ENCODE results near the gene IQSEC1.

The IQSEC1 gene

DNA sequence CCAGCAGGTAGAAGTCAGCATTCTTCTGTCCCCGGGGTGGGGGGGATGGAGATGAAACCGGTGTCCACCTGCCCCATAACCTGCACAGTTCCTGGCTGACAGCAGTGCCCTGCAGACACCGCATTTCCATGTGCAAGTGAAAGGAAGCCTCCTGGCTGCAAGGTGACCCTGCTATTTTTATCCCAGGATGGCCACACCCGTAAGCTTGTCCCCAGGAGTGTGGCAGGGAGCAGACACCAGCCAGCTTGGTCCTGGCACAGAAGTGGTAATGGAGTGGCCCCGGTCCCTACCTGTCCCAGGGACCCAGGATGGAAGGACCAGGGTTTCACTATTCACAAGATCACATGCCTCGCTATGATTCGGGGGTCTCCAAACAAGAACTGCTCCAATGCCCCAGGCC is 146.6 kb downstream of the IQSEC1 start:
- Mint-ChIP-seq H3K27ac (no peak overlapping the region), H3K27me3 (no peaks in the 10 kb centered on the region), H3K36me3 (ENCODE audit: low read depth) (peaks cover 2% of the 10 kb centered on the region), H3K4me1 (peaks cover 3% of the 10 kb centered on the region), H3K9me3 (no peaks in the 10 kb centered on the region), H3K4me3 (no peak overlapping the region)
- no peak for DNase-seq
- ATAC-seq = no peak

DNA sequence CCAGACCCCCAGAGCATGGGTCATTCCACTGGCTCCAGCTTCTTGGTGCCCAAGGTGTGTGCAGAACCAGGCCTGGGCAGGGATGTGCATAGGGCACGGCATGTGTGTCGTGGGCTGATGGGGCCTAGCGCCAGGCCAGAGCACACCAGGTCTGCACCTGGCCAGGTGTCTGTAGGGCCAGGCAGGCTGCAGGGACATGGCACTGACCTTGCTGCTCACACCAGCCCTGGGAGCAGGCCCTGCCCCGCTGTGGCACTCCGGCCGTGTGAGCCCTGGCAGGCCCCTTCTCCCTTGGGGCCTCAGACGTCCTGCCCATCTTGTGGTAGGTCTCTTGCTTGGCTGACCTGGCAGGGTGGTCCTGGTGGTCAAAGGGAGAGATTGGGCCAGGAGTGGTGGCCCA is 147.6 kb downstream of the IQSEC1 start:
- ATAC-seq (no peak), DNase-seq (no peak)
- H3K9me3 Mint-ChIP-seq = no peaks in the 10 kb centered on the region
- H3K4me3 Mint-ChIP-seq = no peak overlapping the region
- no peaks in the 10 kb centered on the region for H3K27me3 Mint-ChIP-seq
- peaks cover 4% of the 10 kb centered on the region for H3K36me3 Mint-ChIP-seq (ENCODE audit: low read depth)
- H3K4me1 Mint-ChIP-seq = peaks cover 3% of the 10 kb centered on the region
- no peak overlapping the region for H3K27ac Mint-ChIP-seq

GRCh38 chr3:12924437-12924836 is 148.8 kb downstream of the IQSEC1 start:
- Mint-ChIP-seq H3K4me3 (no peak overlapping the region), H3K27ac (no peak overlapping the region)
- no peak for ATAC-seq

GRCh38 chr3:12922881-12923431 is 150.3 kb downstream of the IQSEC1 start:
- Mint-ChIP-seq H3K4me3 (no peak overlapping the region), H3K27me3 (no peaks in the 10 kb centered on the region), H3K4me1 (peaks cover 3% of the 10 kb centered on the region), H3K9me3 (no peaks in the 10 kb centered on the region), H3K36me3 (ENCODE audit: low read depth) (peaks cover 2% of the 10 kb centered on the region), H3K27ac (no peak overlapping the region)
- DNase-seq = no peak
- ATAC-seq = no peak

More at GRCh38 chr3:12924437-12924836, 148.8 kb downstream of the IQSEC1 start:
- no peak for DNase-seq
- Mint-ChIP-seq H3K4me1 (peaks cover 3% of the 10 kb centered on the region), H3K9me3 (no peaks in the 10 kb centered on the region), H3K27me3 (no peaks in the 10 kb centered on the region), H3K36me3 (ENCODE audit: low read depth) (peaks cover 2% of the 10 kb centered on the region)

GRCh38 chr3:12922306-12922705 is 150.9 kb downstream of the IQSEC1 start:
- Mint-ChIP-seq H3K9me3 (no peaks in the 10 kb centered on the region), H3K4me1 (peaks cover 8% of the 10 kb centered on the region), H3K36me3 (ENCODE audit: low read depth) (peaks cover 3% of the 10 kb centered on the region), H3K4me3 (no peak overlapping the region), H3K27ac (no peak overlapping the region), H3K27me3 (no peaks in the 10 kb centered on the region)
- no peak for ATAC-seq
- DNase-seq = no peak

DNA sequence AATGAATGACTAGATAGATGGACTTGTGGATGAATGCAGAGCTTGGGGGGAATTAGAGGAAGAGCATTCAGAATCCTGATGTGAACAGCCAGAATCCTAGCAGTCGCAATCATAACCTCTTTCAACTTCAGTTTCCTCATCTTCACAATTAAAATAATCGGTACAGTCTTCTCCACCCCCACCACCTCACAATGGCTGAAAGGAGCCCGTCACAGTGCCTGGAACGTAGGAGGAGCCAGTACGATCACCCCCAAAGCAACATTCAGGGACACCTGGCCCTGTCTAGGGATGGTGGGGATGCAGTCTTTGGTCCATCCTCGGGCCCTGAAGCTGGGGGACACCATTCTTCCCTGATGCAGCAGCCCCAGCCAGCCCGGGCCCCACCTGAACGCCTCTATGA is 151.5 kb downstream of the IQSEC1 start:
- H3K4me1 Mint-ChIP-seq = peaks cover 14% of the 10 kb centered on the region
- H3K9me3 Mint-ChIP-seq = no peaks in the 10 kb centered on the region

GRCh38 chr3:12920967-12921366 is 152.3 kb downstream of the IQSEC1 start:
- H3K36me3 Mint-ChIP-seq (ENCODE audit: low read depth) = peaks cover 3% of the 10 kb centered on the region
- H3K27me3 Mint-ChIP-seq = no peaks in the 10 kb centered on the region
- no peak overlapping the region for H3K27ac Mint-ChIP-seq
- H3K4me3 Mint-ChIP-seq = no peak overlapping the region
- ATAC-seq = no peak
- no peak for DNase-seq
- H3K9me3 Mint-ChIP-seq = no peaks in the 10 kb centered on the region
- H3K4me1 Mint-ChIP-seq = peaks cover 22% of the 10 kb centered on the region

More for the DNA sequence above, 151.5 kb downstream of the IQSEC1 start:
- Mint-ChIP-seq H3K27me3 (no peaks in the 10 kb centered on the region), H3K27ac (no peak overlapping the region), H3K4me3 (no peak overlapping the region), H3K36me3 (ENCODE audit: low read depth) (peaks cover 3% of the 10 kb centered on the region)
- ATAC-seq = no peak
- DNase-seq = no peak

DNA sequence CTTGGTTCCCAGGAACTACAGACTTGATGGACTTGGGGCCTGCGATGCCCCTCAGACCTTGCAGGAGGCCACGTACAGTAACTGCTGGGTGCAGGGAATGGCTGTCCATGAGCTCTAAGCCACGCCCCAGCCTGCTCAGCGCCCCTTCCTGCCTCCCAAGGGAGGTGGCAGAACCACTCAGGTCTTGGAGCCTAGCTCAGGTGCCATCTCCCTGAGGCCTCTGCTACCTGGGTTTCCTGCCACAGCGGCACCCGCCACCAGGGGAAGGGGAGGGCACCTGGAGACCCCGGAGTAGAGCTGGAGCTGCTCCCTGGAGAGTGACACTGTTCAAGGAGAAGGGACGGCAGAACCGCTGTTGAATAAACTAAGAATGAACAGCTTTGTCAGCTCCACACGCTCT is 154.0 kb downstream of the IQSEC1 start:
- H3K4me3 Mint-ChIP-seq = no peak overlapping the region
- H3K27me3 Mint-ChIP-seq = no peaks in the 10 kb centered on the region
- H3K36me3 Mint-ChIP-seq (ENCODE audit: low read depth) = peaks cover 3% of the 10 kb centered on the region
- no peaks in the 10 kb centered on the region for H3K9me3 Mint-ChIP-seq
- no peak overlapping the region for H3K27ac Mint-ChIP-seq
- no peak for ATAC-seq
- peaks cover 24% of the 10 kb centered on the region for H3K4me1 Mint-ChIP-seq
- no peak for DNase-seq

DNA sequence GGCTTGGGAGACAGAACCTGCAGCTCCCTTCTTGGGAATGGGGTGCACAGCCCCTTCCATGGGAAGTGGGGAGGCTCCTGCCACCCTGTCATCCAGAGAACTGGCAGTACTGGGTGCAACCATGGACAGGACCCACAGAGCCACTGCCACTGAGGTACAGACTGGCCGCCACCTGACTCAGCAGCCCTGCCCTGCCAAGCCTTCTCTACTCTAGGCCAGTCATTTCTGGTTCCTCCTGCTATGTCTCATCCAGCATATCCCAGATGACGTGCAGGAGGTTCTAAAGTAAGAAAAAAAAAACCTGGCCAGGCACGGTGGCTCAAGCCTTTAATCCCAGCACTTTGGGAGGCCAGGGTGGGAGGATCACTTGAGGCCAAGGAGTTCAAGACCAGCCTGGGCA is 155.0 kb downstream of the IQSEC1 start:
- Mint-ChIP-seq H3K27ac (no peak overlapping the region), H3K27me3 (no peaks in the 10 kb centered on the region), H3K9me3 (no peaks in the 10 kb centered on the region), H3K36me3 (ENCODE audit: low read depth) (peaks cover 3% of the 10 kb centered on the region), H3K4me3 (no peak overlapping the region), H3K4me1 (peaks cover 24% of the 10 kb centered on the region)
- no peak for ATAC-seq
- DNase-seq = no peak

DNA sequence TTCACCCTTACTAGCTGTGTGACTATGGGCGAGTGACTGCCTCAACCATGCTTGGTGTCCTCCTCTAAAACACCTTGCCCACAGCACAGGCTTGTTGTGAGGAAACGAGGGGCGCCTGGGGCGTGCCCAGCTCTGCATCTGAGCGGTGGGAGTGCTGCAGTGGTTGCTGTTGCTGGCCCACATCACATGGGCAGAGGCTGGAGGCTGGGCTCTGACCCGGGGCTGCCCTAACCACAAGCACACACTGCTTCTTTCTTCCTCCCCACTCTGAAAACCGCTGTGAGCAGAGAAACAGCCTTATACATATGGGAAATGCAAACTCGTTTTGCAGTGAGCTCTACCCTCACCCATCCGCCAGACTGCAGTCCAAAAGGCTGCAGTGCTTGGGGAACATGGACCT is 157.1 kb downstream of the IQSEC1 start:
- no peak overlapping the region for H3K27ac Mint-ChIP-seq
- peaks cover 24% of the 10 kb centered on the region for H3K4me1 Mint-ChIP-seq
- H3K9me3 Mint-ChIP-seq = no peaks in the 10 kb centered on the region
- no peak overlapping the region for H3K4me3 Mint-ChIP-seq
- DNase-seq (peak; percentile 23), ATAC-seq (peak; percentile 71)
- H3K36me3 Mint-ChIP-seq (ENCODE audit: low read depth) = peaks cover 2% of the 10 kb centered on the region
- no peaks in the 10 kb centered on the region for H3K27me3 Mint-ChIP-seq

- DNase-seq = no peak
- no peak for ATAC-seq
- Mint-ChIP-seq H3K9me3 (no peaks in the 10 kb centered on the region), H3K27me3 (no peaks in the 10 kb centered on the region), H3K4me3 (no peak overlapping the region), H3K4me1 (peaks cover 24% of the 10 kb centered on the region), H3K36me3 (ENCODE audit: low read depth) (peaks cover 2% of the 10 kb centered on the region), H3K27ac (no peak overlapping the region)
Observed at GRCh38 chr3:12914088-12914487, 159.1 kb downstream of the IQSEC1 start.

DNA sequence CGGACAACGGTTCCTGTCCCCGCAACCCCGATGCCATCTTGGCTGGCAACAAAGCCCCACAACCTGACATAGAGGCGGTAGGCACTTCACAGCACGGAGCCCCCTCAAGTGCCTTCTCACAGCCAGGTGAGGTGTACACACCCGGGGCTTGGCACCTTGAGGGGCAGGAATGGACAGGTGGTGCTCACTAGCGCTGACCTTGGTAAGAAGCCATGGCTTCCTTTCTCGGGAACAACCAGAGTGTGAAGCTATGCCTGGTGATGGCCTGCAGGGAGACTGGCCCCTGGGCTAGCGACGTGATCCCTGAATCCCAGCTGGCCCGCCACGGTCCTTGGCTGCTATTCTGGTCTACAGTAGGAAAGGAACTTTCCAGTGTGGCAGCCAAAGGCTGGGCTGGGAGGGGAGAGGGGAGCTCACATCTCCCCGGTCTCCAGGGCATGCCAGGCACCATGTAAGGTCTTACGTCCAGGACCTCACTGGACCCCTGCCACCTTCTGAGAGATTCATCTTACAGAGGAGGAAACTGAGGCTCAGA is 161.3 kb downstream of the IQSEC1 start:
- DNase-seq (no peak), ATAC-seq (no peak)
- Mint-ChIP-seq H3K4me3 (no peak overlapping the region), H3K36me3 (ENCODE audit: low read depth) (peaks cover 2% of the 10 kb centered on the region), H3K27me3 (no peaks in the 10 kb centered on the region), H3K9me3 (no peaks in the 10 kb centered on the region), H3K27ac (no peak overlapping the region), H3K4me1 (peaks cover 15% of the 10 kb centered on the region)

GRCh38 chr3:12910356-12911099 is 162.7 kb downstream of the IQSEC1 start:
- no peak overlapping the region for H3K4me3 Mint-ChIP-seq
- peaks cover under 1% of the 10 kb centered on the region for H3K4me1 Mint-ChIP-seq
- H3K27ac Mint-ChIP-seq = no peak overlapping the region

DNA sequence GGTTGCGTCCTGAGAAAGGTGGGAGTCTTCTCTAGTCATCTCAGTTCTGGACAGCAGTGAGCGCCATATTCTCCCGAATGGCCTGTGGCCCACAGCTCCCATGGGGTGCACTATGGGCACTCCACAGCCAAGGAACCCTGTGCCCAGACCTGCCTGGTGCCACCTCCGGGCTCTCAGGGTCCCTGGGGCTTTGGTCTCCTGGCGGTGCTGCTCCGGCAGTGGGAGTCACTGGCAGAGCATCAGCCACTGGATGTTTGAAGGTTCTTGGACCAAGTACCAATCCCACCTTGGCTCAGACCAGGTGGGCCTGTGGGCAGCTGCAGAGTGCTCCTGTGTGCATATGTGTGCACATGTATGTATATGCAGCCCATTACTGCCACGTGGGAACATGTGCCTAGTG is 163.5 kb downstream of the IQSEC1 start:
- Mint-ChIP-seq H3K27ac (no peak overlapping the region), H3K9me3 (no peaks in the 10 kb centered on the region), H3K36me3 (ENCODE audit: low read depth) (peaks cover 2% of the 10 kb centered on the region), H3K4me3 (no peak overlapping the region), H3K4me1 (no peaks in the 10 kb centered on the region), H3K27me3 (no peaks in the 10 kb centered on the region)
- ATAC-seq (no peak), DNase-seq (no peak)

More at GRCh38 chr3:12910356-12911099, 162.7 kb downstream of the IQSEC1 start:
- no peak for DNase-seq
- H3K9me3 Mint-ChIP-seq = no peaks in the 10 kb centered on the region
- no peak for ATAC-seq
- H3K27me3 Mint-ChIP-seq = no peaks in the 10 kb centered on the region
- peaks cover 2% of the 10 kb centered on the region for H3K36me3 Mint-ChIP-seq (ENCODE audit: low read depth)

DNA sequence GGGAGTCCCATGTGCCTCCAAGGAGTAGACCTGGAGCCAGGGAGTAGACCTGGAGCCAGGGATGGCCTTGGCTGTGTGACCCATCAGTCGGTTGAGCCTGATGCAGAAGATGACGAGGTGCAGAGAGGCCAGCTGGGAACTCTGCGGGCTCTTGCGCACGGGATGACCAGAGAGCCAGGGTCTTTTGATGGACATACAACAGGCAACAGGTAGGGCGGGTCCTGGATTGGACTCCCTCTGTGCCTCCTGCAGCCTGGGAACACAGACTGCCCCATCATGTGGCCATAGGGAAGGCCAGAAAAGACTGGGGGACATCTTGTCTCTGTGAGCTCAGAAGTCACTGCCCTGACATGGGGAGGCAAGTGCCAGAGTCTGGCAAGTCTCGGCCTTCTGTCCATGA is 164.4 kb downstream of the IQSEC1 start:
- H3K4me3 Mint-ChIP-seq = no peak overlapping the region
- peaks cover 2% of the 10 kb centered on the region for H3K36me3 Mint-ChIP-seq (ENCODE audit: low read depth)
- no peaks in the 10 kb centered on the region for H3K4me1 Mint-ChIP-seq
- H3K27ac Mint-ChIP-seq = no peak overlapping the region
- DNase-seq (no peak), ATAC-seq (no peak)
- H3K27me3 Mint-ChIP-seq = no peaks in the 10 kb centered on the region
- no peaks in the 10 kb centered on the region for H3K9me3 Mint-ChIP-seq
